GM19467 (cell line): ENCODE results near the gene MPV17L.
"Not testable (repeated sequence)": the region's sequence is repeated elsewhere in the genome, so short reads cannot be mapped to it uniquely, and the experiment has no call there.

Experiments
- ATAC-seq: cut with Tn5 transposase; IDR thresholded peaks from one replicate; pipeline ENCODE4 v1.9.1; 2021; ENCODE audit warnings: mild to moderate bottlenecking, moderate library complexity; ENCODE audit not compliant: unreplicated experiment

MPV17L gene

DNA sequence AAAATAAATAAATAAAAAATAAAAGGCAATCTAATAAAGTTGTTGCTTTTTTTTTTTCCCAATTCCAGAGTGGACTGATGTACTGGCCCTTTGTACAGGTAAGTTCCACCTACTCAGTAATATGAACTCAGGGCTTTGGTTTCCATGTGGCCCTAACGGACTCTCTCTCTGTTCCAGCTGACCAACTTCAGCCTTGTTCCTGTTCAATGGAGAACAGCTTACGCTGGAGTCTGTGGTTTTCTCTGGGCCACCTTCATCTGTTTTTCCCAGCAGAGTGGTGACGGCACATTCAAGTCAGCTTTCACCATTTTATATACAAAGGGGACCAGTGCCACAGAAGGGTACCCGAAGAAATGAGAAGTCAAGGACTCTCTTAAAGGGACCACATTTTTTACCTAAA, 12.2 kb downstream of the MPV17L start:
- not testable (repeated sequence) for ATAC-seq

DNA sequence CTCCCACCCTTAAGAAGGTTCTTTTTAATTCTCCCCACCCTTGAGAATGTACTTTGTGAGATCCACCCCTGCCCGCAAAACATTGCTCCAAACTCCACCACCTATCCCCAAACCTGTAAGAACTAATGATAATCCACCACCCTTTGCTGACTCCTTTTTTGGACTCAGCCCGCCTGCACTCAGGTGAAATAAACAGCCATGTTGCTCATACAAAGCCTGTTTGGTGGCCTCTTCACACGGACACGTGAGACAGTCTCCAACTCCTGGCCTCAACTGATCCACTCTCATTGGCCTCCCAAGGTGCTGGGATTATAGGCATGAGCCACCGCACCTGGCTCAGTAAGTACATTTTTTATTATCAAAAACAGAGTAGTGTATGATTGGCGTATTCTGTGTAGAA, 13.9 kb downstream of the MPV17L start:
- ATAC-seq = not testable (repeated sequence)

DNA sequence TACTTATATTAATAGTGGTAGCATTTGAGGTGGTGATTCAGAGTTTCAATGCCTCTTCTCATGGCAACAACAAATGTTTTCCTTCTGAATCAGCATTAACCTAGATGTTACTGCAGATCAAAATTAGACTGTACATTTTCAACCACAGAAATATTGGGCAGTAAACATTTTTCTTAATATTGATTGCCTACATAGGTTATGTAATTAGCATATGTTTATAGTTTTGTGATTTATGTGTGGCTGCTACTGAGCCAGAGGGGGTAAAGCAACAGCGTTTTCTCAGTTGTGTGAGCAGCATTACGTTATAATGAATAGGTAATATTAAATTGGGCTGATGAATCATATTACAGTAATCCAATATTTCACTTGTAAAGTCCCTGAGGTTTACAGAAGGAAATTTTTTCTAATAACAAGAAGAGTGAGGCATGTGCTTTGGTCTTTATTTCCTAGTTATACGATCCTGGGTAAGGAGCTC, 20.0 kb downstream of the MPV17L start:
- no peak for ATAC-seq

DNA sequence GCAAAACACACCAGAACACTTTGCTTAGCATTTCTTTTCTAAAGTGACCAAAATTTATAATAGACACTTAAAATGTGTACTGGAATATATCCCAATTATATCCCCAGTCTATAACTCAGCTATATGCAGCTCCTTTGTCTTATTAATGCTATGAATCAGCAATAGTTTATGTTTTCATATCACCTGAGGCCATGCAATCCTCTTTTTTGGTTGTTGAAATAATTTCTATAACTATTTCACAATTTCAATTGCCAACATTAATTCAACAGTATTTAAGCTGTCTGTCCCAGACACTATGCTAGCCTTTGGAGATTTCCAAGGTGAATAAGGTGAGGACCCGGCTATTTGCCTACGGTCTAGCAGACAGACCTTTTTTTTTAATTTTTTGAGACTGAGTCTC, 21.6 kb downstream of the MPV17L start:
- ATAC-seq = no peak

DNA sequence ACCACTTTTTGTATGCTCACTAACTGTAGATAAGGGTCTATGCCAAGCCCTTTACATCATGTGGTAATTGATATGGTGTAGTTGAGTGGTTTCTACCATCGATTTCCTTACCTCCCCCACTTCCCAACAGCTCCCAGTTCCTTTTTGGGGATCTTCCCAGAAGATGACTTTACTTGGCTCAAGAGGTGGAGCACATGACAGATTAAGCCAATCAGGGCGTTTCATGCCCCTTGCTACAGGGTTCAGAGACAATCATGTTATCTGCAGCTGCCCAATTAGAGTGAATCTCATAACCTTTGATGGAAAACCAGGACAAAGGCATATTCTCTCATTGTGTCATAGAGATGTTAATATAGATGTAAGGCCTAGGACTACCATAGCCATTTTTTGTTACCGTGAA, 22.7 kb downstream of the MPV17L start:
- ATAC-seq = no peak

DNA sequence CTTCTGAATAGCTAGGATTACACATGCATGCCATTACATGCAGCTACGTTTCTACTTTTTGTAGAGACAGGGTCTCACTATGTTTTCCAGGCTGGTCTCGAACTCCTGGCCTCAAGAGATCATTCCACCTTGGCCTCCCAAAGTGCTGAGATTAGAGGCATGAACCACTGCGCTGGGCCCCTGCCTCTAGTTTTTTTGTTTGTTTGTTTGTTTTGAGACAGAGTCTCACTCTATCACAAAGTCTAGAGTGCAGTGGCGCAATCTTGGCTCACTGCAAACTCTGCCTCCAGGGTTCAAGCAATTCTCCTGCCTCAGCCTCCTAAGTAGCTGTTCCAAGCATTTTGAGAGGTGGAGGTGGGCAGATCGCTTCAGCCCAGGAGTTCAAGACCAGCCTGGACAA, 26.1 kb downstream of the MPV17L start:
- ATAC-seq = not testable (repeated sequence)

DNA sequence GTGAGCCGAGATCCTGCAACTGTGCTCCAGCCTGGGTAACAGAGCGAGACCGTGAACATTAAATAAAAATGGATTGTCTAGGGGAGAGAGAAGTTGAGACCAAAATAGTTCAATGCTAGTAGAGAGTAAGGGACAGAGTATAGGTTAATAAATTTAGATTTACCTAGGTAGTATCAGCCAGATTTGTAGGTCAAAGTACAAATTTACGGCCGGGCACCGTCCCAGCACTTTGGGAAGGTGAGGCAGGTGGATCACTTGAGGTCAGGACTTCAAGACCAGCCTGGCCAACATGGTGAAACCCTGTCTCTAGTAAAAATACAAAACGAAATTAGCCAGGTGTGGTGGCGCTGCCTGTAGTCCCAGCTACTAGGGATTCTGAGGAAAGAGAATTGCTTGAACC, 26.7 kb downstream of the MPV17L start:
- no peak for ATAC-seq

DNA sequence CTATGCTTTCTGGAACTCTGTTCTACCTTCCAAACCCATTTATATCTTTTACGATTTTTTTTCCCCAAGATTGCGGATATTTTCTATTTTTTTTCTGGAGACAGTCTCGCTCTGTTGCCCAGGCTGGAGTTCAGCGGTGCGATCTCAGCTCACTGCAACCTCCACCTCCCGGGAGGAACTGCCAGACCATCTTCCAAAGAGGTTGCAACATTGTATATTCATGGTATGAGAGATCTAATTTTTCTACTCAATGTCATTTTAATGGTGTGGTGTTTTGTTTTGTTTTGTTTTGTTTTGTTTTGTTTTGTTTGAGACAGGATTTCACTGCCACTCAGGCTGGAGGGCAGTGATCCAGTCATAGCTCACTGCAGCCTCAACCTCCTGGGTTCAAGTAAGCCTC, 30.3 kb downstream of the MPV17L start:
- ATAC-seq = no peak

DNA sequence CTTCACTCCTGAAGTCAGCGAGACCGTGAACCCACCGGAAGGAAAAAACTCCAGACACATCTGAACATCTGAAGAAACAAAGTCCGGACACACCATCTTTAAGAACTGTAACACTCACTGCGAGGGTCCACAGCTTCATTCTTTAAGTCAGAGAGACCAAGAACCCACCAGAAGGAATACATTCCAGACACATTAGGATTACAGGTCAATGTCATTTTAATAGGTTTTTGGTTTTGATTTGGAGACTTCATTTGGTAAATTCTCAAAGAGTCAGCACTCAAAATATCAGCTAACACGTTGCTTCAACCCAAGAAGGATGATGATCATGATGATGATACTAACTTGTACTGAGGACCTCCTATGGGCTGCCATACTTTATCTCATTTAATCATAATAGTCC, 31.2 kb downstream of the MPV17L start:
- ATAC-seq = no peak

DNA sequence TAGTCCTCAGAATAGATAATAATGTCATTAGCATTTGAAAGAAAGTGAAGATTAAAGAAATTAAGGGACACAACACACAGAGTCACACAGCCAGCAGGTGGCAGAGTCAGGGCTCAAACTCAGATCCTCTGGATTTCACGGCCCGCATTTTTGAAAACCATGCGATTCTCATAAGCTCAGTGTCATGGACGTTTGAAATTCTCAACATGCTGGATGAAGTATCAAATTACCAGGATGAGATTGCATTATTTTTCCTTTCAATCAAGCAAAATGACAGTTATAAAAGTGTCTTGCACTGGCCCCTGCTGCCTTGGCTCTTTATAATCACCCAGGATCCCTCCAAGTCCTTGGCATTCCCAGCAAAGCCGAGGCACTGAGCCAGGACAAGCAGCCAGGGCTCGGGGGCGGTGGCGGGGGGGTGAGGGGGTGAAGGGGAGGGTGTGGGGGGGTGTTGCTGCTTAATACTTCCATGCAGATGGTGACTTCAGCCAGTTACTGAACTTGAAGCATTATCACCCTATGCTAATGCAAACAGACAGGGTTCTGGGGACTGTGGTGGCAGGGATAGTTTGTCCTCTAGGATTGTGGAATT, 32.2 kb downstream of the MPV17L start:
- no peak for ATAC-seq

DNA sequence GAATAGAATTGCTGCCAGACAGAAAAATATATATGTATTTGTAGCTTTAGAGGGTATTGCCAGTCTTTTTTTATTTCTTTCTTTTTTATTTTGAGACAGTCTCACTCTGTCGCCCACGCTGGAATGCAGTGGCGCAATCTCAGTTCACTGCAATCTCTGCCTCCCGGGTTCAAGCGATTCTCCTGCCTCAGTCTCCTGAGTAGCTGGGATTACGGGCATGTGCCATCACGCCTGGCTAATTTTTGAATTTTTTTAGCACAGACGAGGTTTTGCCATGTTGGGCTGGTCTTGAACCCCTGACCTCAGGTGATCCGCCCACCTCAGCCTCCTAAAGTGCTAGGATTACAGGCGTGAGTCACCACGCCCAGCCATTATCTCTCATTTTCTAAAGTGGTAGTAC, 35.3 kb downstream of the MPV17L start:
- ATAC-seq = not testable (repeated sequence)

DNA sequence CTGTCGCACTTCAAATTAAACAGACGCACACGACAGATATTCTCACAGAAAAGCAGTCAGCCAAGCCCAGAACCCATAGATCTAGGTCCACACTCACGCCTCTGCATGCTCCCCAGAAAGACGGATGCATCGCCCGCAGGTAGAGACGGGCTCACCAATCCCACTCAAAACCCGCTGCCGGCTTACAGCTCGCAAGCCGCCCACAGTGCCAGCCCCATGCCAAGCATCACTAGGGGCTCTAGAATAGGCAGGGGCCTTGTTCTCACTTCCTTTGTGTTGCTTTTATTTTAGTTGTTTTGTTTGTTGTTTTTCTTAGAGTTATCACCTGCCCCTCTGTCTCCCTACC, 38.5 kb downstream of the MPV17L start:
- ATAC-seq = no peak

DNA sequence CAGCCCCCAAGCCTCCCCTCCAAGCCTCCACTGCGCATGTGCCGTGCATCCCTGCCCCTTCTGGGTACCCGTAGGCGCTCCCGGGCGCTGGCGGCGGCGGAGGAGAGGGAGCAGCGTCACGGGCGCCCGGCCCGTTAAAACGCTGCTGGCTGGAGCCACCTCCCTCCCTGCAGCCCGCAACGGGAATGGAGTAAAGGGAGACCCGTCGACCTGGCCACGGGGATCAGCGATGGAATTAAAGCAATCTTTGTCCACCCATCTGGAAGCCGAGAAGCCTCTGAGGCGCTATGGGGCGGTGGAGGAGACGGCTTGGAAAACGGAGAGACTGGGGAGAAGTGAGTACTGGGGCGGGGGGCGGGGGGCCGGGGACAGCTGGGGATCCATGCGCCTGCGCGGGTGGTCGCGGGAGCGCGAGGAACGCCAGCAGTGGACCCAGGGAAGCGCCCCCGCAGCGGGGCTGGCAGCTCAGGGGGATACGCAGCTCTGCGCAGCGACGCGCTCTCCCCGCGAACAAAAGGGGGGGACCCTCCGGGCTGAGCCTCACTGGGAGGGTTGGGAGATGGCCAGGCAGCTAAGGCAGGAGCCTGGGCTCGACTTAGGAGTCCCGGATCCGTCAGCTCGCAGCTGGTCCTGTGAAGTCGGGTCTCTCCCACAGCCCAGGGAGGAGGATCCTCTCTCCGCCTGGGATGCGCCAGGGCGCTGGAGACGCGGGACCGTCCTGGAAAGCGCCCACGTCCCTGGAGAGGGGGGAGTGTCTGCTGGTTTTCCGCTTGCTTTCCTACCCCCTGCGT, 39.1 kb downstream of the MPV17L start, which contains the start of gene BMERB1:
Gene BMERB1, plus strand, starts transcription at position 164 of the 791 bp plus-strand sequence. Its CDS starts 66 bp downstream, at position 230.
- no peak for ATAC-seq

DNA sequence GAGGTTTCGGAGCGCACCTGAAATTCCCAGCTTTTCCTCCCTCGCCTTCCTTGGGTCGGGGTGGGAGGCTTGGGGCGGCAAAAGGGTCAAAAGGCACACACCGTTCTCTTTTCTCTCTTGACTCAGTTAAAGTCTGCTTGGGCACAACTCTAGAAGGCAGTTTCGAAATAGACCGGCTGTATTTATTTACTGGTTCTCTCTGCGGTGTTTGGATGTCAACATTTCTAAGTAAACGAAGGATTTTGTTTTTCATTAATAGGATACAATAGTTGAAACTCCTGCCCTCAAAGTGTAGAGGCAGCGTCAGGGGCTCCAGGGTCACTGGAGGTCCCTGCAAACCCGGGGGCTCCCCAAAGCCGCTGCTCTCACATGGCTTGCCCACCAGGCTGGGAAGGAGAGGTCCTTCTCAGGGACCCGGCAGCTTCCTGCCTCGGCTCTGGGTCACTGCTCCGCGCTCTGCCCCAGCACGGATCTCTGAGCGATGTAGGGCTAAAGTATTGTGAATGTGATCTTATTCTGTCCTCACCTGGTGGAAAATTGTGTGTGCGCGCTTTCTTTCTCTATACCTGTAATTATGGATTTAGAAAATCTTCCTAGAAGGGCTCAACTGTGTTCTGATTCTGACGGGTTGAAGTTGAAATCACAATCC, 39.8 kb downstream of the MPV17L start:
- ATAC-seq = no peak

DNA sequence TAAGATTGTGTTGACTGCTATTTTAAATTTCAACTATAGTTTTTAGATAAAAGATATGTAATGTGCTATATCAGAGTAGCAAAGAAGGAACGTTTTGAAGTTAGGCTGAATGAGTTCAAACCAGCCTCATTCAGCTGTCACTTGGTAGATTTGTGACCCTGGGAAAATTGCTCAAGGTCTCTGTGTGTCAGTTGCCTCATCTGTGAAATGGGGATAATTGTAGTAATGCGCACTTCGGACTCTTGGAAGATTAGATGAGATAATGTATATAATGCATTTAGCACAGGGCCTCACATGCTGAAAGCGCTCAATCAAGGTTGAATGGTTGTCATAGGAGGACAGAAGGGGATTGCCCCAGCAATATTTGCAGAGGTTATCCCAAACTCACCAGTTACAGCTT, 43.5 kb downstream of the MPV17L start:
- ATAC-seq = no peak

DNA sequence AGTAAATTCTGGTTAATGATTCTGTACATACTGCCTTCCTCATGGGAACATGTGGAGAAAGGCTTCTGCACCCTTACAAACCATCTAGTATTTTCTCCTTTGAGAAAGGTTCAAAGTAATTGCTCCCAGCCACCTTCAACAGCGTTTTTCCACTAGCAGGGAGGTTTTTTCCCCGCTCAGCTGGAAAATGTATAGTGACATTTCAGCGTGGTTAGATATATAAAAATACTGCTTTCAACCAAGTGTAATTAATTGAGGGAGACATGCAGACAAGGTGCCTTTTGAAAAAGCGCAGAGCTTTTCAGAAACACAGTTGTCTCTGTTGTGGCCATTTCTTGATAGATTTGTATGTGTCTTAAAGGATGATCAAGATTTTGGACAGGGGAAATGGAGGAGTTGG, 44.0 kb downstream of the MPV17L start:
- no peak for ATAC-seq

DNA sequence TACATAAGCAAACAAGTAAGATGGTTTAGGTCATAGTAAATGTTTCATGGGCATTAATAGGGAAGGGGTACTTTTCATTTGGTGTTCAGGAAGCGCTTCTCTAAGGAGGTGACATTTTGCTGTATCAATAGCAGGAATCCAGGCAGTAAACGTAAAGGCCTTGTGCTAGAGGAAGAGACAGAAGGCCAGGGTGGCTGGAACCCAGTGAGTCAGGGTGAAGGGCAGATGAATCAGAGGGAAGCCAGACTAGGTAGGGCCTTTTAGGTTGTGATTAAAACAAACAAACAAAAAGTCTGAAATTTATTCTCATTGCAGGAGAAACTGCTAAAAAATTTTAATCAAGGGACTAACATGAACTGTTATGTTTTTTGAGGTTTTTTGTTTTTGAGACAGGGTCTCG, 45.3 kb downstream of the MPV17L start:
- no peak for ATAC-seq

DNA sequence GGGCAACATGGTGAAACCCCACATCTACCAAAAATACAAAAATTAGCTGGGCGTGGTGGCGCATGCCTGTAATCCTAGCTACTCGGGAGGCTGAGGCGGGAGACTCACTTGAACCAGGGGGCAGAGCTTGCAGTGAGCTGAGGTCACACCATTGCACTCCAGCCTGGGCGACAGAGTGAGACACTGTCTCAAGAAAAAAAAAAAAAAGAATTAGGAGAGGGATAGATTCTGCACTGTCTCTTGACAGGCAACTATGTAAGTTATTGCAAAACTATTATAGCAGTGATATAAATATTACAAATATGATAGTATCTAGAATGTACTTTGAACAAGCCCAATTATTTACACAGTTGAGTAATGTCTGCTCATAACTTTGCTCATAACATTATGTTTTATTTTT, 46.6 kb downstream of the MPV17L start:
- ATAC-seq = not testable (repeated sequence)

DNA sequence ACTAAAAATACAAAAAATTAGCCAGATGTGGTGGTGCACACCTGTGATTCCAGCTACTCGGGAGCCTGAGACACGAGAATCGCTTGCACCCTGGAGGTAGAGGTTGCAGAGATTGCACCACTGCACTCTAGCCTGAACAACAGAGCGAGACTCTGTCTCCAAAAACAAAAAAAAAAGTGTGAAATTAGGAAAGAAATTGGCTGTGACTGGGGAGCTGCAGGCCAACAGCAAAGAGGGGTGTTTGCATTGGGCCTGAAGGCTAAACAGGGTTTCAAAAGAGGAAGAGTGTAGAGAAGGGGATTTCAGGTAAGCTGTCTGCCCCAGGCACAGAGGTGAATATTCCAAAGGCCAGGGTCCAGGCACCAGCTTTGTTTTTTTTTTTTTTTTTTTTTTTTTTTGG, 48.2 kb downstream of the MPV17L start:
- ATAC-seq = no peak

DNA sequence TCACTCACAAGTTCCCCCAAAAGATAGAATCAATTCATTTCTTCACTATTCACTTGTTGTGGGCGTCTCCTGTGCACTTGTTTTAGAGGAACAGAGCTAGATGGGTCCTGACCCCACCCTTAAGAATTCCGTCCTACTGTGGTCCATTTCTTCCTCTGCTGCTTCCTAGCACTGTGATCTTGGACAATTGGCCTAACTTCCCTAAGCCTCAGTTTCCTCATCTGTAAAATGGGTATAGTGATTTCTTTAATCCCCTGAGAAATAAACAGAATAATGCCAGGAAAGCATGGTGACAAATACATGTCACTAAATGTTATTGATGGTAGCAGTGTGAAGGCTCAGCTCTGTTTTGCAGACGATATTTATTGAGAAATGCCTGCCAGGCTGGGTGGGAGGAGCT, 48.7 kb downstream of the MPV17L start:
- no peak for ATAC-seq

DNA sequence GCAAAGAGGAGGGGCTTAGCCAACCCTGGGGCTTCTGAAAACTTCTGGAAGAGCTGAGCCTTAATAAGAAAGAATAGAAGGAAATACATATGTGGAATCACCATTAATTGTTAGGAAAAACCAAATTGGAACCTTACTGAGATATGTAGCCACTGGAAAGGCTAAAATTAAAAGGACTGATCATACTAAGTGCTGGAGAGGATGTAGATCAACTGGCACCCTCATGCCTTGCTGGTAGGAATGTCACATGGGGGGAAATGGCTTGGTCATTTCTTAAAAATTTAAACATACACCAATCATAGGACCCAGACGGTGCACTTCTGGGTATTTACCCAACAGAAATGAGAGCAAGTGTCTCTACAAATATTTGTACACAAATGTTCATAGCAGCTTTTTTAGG, 49.9 kb downstream of the MPV17L start:
- no peak for ATAC-seq

DNA sequence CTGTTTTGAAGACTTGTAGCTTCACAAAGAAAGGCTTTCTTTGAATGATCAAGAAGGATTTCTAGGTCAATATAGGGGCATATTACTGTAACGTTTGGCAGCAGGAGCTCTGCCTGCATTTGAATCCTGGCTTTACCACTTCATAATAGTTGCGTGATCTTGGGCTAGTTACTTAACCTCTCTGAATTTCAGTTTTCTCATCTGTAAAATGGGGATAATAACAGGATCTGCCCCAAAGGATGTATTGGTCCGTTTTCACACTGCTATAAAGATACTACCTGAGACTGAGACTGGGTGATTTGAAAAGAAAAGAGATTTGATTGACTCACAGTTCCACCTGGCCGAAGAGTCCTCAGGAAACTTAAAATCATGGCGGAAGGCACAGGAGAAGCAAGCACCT, 51.3 kb downstream of the MPV17L start:
- ATAC-seq = no peak
